Central memory CD4-positive, alpha-beta T cell (primary cell): Measurements from ENCODE around the gene PRSS50.
"Not testable (repeated sequence)": the region's sequence is repeated elsewhere in the genome, so short reads cannot be mapped to it uniquely, and the experiment has no call there.

ENCODE experiments used
- DNase-seq: peaks from one replicate; pipeline ENCODE4 v3.0.0; 2022
- total RNA-seq, 3 experiments: gene quantifications; one replicate each; lab custom pipeline; 2026; lab: John Stamatoyannopoulos, UW

The PRSS50 gene
- total RNA-seq: 0 reads per million in 3 experiments

GRCh38 chr3:46717447-46718231 lies at the start of gene PRSS50:
Gene PRSS50, minus strand, starts transcription at chr3:46717869. Its CDS starts 45 bp downstream, at chr3:46717824.
- DNase-seq: no peak

DNA sequence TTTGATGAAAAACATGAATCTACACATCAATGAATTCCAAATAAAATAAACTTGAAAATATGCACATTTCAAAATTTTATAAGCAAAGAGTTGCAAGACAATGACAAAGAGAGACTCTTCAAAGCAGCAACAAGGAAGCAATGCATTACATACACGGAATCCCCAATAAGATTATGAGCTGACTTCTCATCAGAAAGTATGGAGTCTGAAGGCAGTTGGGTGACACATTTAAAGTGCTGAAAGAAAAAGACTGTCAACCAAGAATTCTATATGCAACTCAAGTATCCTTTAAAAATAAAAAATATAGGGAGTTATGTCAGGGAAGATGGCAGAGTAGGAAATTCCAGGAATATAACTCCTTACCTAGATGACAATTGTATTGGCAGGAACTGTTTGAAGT lies 46.5 kb upstream of the PRSS50 start:
- DNase-seq: no peak

GRCh38 chr3:46763178-46763577 lies 45.5 kb upstream of the PRSS50 start:
- DNase-seq: no peak

DNA sequence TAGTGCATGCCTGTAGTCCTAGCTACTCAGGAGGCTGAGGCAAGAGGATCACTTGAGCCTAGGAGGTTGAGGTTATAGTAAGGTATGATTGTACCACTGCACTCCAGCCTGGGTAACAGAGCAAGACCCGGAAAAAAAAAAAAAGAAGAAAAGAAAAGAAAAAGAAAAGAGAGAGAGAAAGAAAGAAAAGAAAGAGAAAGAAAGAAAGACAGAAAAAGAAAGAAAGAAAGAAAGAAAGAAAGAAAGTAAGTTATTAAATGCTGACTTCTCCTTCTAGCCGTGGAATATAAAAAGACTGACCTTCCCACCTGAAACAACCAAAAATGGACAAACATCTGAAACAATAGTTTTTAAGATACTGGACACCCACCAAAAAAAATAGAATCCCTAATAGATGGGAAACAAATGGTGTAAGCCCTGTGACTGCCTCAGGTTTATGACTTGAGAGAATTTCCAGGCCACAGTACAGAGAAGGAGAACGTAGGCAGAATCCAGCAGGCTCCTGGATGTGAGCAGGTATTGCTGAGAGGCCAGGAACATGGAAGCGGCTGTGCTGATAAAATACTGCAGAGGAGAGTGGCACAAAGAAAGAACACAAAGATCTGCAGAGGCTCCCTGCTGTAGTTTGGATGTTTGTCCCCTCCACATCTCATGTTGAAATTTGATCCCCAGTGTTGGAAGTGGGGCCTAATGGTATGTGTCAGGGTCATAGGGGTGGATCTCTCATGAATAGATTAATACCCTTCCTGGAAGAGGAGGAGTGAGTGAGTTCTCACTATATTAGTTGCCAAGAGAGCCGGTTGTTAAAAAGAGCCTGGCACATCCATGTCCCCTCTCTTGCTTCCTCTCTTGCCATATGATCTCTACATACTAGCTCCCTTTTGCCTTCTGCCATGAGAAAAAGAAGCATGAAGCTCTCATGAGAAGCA lies 41.8 kb upstream of the PRSS50 start:
- no peak for DNase-seq

DNA sequence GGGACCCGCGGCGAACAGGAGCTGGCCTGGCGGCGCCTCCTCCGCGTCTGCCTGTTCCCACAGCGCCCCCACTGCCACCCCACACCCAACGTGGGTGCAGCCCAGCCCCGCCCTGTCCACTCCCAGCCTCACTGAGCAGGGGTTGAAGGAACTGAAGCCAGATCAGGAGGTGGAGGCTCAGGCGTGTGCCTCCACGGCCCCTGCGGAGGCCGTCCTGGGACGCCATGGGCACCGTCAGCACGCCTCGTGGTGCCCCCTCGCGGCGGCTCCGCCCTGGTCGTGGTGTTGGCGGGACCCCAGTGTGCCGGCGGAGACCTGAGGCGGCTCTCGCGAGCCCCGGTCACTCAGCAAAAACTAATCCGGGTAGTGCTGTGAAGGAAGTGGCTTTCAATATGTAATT lies 39.0 kb upstream of the PRSS50 start:
- DNase-seq: no peak

DNA sequence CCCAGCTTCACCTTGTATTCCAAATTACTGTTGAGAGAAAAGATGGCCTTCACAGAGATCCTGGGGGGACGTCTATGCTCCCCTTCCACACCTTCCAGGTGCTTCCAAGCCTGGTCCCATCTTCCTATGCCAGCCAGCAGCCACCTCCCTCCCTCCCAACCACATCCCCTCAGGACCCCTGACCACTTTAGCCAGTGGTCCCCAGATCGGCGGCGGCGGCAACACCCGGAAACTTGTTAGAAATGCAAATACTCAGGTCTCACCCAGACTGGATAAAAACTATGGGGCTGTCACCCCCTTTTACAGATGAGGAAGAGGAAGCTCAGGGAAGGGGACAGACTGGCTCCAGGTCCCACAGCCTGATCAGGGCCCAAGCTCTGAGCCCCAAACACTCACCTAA lies 38.0 kb upstream of the PRSS50 start:
- DNase-seq: no peak

DNA sequence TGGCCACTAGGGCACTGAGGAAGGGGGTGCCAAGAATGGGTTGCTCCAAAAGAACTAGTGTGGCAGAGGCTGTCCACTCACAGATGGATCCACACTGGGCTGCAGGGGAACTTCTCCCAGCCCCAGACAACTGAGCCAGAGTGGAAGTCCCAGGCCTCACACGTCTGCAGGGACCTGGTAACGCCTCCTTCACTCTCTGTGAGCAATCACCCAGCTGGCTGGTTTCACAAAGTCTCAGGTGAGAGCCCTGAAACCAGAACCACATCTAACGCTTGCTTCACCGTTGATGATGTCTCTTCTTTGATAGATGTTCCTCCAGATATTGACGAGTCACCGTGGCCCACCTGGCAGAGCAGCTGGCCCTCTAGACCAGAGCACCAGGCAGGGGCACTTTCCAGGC lies 35.5 kb upstream of the PRSS50 start:
- DNase-seq: not testable (repeated sequence)

DNA sequence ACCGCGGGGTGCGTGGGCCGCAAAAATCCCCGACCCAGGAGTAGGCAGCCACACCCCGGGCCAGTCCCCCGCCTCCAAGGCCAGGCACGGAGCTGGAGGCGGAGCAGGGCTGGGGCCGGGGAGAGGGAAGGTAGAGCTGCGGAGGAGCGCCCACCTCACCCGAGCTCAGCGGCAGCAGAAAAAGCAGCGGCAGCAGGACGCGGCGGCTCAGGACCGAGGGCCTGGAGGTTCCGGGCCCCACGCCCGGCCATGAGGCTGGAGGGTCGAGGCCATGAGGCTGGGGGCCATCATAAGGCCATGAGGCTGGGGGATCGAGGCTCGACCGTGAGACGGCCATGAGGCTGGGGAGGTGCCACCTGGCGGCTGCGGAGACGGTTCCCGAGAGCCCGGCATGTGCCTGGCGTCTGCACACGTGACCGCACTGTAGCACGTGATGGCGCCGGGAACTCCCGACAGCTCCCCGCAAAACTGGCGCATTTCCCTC lies 32.9 kb upstream of the PRSS50 start:
- no peak for DNase-seq

DNA sequence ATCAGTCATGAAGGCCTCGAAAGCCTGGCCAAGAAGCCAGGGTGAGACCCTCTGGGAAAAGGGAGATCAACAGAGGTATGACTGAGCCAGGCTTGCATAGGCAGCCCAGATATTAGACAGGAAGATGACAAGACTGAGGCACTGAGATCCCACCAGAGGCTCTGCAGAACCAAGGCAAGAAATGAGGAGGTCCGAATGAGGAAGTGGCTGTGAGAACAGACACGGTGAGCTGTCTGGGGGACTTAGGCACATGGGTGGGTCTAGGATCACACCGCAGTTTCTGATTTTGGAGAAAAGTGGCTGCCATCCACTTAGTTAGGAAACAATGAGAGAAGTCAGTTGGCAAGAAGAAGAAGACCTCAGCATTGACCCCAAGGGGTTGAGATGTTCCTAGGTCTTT lies 31.5 kb upstream of the PRSS50 start:
- DNase-seq: no peak

DNA sequence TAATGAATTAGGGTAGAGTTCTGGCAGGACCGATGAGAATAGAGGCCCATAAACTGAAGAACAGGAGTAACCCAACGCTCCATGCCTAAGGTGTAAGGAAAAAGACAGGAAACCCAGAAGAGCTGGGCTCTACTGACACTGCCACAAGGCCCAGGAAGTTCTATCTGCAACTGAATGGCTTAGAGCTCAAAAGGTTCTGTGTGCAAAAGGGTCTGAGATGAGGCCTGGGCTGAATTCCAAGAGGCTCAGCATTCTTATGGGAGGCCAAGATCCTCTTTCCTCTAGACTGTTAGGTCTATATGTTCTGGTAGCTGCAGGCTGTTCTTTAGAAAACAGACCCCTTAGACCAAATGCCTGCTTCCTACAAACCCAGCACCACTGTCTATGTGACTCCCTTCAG lies 30.5 kb upstream of the PRSS50 start:
- no peak for DNase-seq

GRCh38 chr3:46746711-46747110 lies 29.0 kb upstream of the PRSS50 start:
- no peak for DNase-seq

DNA sequence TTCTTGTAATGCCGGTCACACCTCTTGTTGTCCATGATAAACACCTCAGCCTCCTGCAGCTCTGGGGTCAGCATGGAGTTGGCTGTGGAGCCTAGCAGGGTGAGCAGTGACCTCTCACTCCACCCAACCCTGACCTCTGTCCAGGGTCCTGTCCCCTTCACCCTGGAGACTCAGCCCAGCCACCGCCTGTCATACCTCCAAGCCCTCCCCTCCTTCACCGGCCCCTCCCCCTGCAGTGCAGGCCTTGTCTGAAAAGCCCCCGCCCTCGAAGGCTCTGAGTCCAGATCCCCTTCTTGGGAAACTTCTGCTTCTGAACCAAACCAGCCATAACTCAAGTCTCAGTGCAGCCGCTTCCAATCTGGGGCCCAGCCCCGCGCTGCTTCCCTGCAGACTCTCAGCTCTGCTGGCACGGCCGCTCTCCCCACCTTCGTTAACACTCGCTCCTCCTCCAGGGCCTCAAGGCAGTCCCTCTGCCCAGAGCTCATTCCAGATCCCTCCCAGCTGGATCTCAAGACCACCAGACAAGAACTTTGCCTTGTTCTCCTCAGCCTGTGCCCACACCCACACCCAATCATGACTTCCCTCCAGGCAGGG lies 25.4 kb upstream of the PRSS50 start:
- DNase-seq: no peak

- not testable (repeated sequence) for DNase-seq
These were observed 21.9 kb upstream of the PRSS50 start for GRCh38 chr3:46739565-46739964.

GRCh38 chr3:46737329-46737731 lies 19.7 kb upstream of the PRSS50 start:
- no peak for DNase-seq

GRCh38 chr3:46736006-46736872 lies 18.6 kb upstream of the PRSS50 start:
- no peak for DNase-seq

DNA sequence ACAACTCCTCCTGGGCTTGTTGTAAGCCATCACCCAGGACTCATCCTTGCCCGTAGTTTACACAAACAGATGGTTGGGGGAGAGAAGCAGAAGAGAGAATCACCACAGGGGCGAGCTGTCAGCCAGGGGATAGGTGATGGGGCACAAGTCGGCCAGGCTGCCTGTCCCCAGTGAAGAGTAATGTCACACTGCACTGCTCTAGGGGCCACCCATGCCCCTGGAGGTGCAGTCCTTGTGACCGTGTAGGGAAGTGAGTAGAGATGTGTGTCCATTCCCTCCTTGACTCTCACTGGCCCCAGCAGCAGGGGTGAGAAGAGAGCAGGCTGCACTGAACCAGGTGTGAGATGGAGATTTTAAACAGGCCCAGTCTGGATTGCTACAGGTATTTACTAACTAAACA lies 17.1 kb upstream of the PRSS50 start:
- DNase-seq: no peak

DNA sequence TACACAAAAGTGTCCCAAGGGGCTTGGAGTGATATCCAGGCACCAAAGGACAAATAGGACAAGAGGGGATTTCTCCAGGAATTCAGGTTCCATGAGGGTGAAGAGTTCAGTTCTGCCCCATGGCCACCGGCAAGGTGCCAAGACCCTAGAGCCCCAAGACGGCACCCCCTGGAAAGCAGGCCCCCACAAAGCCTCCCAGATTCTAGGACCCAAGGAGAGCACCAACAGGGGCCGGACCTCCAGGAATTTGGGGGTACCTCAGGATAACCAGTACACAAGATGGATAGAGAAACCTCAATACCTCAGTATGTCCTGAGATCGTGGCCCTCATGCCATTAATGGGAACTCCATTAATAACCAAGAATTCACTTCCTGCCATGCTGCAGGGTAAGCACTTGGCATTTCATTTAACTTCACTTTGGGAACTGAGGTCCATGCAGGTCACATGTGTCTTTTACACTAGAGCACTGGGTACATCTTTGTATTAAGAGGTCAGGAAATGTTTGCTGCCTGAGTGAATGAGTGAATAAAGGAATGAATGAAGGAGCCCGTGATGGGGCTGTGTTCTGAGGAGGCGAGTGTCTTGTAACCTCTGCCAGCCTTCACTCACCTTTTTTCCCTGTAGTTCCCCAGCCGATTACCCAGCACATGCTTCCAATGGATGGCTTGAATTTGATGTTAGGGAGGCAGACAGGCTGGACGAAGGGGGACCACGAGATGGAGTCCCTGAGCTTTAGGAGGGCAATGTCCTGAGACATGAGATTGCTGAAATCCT lies 15.5 kb upstream of the PRSS50 start:
- no peak for DNase-seq

GRCh38 chr3:46731795-46732194 lies 14.1 kb upstream of the PRSS50 start:
- no peak for DNase-seq

- no peak for DNase-seq
These were observed 13.2 kb upstream of the PRSS50 start for GRCh38 chr3:46730819-46731218.

DNA sequence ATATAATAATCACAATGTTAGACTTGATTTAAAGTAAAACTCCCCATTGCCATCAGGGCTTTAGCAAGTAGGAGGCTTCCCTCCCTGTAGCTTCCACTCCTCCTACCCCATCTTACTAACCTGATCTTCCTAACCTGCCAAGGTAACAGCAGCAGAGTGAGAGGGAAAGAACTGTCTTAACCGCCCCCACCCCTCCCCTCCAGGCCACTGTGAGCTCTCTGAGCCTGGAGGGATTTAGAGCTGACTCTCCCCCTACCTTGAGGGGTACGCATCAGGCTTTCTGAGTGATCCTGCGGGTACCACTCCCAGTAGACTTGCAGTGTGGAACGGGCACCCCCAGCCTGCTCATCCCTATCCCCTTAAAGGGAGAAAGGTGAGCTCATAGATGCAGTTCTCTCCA lies 11.4 kb upstream of the PRSS50 start:
- DNase-seq: no peak

DNA sequence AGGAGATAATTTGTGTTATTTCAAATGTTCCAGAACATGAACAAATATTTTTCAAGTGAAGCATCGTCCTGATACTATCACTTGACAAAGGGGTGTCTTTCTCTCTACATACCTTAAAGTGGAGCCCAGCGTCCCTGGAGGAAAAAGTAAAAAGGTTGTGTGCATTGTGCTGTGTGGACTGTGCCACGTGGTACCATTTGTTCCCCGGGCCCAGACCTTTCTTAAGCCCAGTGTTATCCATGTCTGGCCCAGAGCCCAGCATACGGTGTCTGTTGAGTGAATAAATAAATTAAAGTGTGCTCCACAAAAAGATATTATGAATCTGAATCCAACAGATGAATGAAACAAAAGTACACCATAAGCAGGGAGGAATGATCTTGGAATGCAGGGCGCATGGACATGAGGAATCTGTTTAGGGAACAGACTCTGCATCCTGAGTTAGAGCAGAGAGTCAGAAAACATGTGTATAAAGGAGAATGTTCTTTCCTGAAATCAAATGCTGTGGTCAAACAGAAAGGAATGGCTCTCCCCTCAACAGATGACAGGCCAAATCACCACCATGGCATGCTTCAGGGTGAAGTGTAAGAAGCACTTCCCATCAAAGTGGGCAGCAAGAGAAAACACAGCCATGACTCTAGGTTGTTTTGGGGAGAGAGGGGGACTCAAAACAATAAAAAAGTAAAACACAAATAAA lies 8.1 kb upstream of the PRSS50 start:
- DNase-seq: no peak
